Stimulated activated CD8-positive, alpha-beta memory T cell treated with anti-CD3 and anti-CD28 coated beads, Interleukin-12 subunit alpha, Interleukin-12 subunit beta, amount 100 ng/mL, for 24 hours (primary cell): ENCODE results near the gene FAM110A.
"Not testable (repeated sequence)": the region's sequence is repeated elsewhere in the genome, so short reads cannot be mapped to it uniquely, and the experiment has no call there.

Source experiments
- DNase-seq: peaks from one replicate; pipeline ENCODE4 v3.0.0-alpha.2; 2020; ENCODE audit errors: extremely low read depth

Gene FAM110A

DNA sequence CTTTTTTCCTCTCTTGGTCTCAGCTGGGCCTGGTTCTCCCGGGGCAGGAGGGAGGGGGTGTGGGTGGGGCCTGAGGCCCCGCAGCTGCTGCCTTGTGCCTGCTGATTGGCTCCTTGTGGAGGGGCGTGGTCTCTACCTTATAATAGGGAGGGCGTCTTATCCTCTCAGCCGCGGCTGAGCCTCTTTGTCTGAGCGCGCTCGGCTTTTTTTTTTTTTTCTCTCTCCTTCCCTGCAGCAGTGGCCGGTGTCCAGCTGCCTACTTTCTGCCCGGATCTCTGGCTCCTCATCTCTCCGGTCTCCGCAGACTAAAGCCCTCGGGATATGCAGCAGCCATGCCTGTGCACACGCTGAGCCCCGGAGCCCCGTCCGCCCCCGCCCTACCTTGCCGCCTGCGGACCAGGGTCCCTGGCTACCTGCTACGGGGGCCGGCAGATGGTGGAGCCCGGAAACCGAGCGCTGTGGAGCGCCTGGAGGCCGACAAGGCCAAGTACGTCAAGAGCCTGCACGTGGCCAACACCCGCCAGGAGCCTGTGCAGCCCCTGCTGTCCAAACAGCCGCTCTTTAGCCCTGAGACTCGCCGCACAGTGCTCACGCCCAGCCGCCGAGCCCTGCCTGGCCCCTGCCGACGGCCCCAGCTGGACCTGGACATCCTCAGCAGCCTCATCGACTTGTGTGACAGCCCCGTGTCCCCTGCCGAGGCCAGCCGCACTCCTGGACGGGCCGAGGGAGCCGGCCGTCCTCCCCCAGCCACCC lies 11.1 kb downstream of the FAM110A start:
- DNase-seq = peak; percentile 80

DNA sequence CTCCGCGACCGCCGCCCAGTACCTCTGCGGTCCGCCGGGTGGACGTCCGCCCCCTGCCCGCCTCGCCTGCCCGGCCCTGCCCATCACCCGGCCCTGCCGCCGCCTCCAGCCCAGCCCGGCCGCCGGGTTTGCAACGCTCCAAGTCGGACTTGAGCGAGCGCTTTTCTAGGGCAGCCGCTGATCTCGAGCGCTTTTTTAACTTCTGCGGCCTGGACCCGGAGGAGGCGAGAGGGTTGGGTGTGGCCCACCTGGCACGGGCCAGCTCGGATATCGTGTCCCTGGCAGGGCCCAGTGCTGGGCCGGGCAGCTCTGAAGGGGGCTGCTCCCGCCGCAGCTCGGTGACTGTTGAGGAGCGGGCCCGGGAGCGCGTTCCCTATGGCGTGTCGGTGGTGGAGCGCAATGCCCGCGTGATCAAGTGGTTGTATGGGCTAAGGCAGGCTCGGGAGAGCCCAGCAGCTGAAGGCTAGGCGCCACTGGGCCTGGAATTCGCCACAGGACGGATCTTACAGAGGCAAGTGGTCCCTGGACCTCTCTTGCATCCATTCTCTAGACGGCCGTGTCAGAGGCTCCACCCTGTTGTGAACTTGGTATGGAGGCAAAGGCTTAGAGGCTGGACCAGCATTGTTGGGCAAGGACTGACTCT lies 11.8 kb downstream of the FAM110A start:
- DNase-seq = no peak

DNA sequence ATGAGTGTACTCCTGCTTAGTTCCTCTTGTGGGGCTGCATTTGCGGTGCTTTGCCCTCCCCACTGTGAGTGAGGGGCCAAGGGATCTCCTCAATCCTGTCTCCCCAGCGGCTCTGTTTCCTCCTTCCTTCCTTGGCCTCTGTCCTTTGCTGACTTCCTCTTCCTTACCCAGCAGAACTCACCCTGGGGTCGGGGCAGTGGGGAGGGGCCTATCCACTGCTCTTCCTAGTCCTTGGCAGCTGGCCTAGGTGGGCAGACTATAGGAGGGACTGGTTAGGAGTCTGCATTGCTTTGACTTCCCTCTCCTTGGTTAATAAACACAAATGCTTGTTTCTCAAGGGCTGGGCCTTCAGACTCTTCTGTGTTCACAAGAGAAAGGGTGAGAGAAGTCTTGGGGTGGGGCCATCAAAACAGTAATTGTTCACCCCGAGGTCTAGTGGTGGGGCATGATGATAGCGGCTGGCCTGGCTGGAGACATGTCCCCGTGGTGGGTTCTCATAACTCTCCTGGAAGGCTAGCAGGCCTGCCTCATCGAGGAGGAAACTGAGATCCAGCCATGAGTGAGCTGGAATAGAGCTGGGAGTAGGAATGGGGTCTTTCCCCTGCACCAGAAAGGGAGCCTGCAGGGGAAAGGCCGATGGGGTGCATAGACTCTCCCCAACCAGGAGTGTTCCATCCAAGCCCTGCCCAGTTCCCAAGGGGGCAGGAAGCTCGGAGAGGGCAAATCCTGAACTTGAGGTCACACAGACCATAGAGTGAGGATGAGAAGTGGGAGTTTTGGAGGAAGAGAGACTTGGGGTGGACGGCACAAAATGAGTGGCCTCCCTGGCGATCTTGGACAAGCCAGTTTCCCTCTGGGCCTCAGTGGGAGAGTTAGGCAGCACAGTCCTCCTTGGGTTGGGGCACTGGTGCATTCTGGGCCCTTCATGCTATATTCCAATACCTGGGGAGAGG lies 12.7 kb downstream of the FAM110A start:
- no peak for DNase-seq

DNA sequence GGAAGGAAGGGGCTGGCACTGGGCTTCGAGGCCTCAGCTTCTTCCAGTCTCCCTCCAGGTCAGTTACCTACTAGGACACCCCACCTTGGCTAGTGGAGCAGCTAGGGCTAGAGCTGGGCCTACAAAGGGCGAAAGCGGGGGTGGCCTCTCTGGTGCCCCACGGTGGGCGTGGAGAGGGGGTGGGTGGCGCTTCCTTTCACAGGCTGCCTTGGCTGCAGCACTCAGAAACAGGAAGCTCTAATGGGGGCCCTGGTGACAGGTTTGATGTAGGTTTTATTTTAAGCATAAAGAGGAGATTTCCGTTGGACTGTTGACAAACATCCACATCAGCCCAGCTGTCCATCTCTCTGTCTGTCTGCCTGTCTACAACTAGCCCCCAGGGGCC lies 13.4 kb downstream of the FAM110A start:
- DNase-seq = no peak

DNA sequence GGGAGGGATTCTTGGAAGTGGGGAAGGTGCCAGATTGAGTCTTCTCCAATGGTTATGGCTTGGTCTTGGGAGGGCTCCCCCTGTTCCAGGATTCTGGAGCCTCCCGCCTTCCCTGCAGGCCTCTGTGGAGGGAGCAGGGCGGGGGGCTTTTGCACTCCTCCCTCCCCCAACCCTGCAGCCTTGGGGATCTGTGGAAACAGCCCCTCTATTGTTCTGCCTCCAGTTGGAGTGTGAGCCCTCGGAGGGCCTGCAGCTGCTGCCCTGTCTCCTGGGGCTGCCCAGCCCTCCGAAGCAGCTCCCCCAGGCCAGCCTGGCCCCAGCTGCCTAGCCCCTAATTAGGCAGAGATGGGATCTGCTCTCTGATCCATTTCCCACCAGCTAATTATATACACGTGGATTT lies 14.7 kb downstream of the FAM110A start:
- DNase-seq = no peak

DNA sequence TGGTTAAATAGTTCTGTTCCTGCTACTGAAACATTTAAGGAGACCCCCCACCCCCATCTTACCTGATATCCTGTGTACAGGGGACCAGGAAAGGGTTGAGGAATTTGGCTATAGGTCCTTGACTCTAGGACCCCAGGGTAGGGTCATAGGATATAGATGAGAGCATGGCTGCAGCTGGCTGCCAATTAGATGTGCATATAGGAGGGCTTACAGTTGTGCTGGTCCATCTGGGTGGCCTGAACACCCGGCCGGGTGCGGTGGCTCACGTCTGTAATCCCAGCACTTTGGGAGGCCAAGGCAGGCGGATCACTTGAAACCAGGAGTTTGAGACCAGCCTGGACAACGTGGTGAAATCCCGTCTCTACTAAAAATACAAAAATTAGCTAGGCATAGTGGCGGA lies 15.2 kb downstream of the FAM110A start:
- not testable (repeated sequence) for DNase-seq

DNA sequence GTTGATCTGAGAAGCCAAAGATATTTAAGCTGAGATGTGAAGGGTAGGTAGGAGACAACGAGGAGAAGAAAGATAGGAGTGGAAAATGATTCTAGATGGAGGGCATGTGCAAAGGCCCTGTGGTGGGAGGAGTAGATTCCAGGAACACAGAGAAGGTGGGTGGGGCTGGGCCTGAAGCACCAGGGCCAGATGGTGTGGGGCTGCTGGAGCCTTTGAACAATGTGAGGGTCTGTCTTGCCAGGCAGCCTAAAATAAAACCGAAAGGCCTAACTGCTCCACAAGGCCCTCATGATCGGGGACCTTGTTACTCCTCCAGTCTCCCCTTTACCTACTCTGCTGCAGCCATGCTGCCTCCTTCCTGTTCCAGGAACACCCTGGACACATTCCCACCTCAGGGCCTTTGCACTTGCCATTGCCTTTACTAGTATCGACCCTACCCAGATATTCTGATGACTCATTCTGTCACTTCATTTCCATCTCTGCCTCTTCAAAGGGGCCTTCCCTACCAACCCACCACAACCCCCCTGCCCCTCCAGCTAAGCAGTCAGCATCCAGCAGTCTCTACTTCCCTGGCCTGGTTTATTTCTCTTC lies 20.0 kb downstream of the FAM110A start:
- no peak for DNase-seq

DNA sequence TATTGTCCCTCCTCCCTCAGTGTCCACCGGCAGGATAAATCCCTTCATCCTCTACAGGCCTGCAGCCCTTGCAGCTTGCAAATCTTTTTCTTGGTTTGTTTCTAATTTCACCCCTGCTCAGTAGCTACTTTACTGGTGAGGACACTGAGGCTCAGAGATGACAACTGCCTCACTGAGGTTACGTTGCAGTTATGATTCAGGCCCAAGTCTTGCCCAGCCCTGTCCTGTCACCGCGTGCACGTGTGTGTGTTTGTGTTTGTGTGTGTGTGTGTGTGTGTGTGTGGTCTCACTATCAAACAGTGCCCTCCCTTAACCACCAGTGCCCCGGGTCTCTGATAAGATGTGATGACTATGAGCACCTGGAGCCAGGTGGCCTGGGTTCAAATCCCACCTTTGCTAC lies 21.1 kb downstream of the FAM110A start:
- no peak for DNase-seq

DNA sequence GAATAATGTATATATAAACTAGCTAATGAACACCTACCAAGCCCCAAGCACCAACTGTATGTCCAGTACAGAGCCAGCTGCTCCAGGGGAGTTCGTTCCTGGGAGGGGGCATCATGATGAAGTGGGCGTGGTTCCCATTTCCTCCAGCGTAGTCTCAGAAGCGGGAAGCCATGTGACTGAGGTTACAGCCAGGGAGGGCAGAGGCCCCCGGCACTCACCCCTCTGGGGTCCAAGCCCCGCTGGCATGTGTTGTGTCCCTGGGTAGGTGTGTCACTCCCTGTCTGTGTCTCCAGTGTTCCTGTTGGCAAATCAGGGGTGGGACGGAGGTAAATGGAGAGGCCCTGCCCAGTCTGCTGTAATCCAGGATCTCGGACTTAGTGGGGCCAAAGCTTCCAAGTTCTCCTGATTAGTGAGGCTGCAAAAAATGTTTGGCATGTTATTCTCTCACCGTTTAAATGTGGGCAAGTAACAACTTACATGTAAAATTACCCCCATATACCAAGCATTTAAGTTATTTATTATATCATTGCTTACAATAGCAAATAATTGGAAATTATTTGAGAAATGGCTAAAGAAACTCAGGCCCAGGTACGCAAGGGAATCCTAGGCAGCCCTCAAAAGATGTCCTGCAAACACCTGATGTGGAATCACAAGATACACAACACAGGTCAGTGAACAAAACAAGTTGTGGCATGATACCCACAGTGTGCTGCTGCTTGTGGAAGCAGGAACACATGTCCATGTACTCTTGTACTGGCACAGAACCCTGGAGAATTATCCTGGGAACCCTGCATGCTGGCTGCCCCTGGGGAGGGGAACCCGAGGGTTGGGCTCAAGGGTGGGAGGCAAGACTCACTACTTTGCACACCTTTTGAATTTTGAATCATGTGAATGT lies 22.2 kb downstream of the FAM110A start:
- no peak for DNase-seq

DNA sequence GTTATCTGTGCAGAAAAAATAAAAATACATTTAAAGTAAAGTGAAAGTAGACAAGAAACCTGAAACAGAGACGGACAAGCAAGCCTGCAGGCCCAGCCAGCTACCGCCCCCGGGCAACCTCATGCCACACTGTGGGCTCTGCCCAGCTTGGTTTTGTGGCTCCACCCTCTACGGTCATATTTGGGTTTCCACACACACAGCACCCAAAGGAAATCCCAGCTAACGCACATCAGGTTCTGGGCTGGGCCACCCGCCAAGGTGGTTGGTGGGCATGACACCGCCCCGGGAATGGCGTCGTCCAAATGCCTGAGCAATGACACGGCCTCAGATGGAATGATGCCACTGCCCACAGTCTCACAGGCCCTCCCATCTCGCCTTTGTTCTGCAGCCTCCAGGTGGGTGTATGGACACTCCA lies 22.9 kb downstream of the FAM110A start:
- DNase-seq = no peak

DNA sequence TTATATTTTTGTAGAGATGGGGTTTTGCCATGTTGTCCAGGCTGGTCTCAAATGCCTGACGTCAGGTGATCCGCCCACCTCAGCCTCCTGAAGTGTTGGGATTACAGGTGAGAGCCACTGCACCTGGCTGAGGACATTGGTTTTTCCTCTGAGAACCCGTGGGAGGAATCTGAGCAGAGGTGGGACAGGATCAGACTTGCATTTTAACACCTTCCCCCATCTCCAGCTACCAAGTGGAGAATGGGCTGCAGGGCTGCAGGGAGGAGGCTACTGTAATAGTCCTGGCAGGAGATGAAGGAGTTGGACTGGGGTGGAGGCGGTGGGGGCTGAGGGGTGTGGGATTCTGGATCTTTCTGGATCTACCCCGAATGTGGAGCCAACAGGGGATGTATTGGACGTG lies 24.5 kb downstream of the FAM110A start:
- no peak for DNase-seq

DNA sequence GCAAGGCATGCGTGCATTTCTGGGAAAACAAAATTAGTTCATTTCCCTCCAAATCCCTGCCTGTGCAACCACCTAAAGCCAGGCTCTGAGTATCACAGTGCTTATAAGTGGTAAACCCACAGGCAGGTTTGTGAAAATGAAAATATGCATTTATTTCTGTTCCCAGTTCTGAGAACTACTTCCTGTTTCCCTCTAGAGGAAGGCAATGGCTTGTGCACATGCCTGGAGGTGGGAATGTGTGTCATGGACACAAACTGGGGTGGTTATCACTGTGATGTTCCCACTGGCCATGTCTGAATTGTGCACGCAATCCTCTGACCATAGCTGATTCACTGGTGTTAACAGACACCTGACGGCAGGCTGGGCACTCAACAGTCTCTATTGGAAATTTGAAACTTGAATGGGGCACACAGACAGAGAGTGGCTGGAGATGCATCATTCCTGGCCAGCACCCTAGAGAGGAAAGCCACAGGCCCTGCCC lies 26.3 kb downstream of the FAM110A start:
- no peak for DNase-seq

DNA sequence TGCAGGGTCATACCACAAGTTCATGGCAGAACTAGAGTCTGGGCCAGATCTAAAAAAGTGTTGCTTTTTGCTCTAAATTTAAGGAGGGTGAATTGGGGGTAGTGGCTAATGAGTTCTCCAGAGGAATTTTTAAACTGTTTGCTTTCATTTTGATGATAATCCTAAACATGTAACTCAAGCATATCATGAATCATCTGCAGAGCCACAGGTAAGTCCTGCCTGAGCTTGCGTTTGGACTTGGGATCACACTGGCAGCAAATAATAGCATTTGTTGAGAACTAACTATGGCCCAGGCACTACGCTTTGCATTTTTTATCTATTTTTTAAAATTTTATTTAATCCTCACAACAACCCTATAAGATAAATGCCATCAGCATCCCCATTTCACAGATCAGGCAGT lies 27.4 kb downstream of the FAM110A start:
- DNase-seq = no peak

DNA sequence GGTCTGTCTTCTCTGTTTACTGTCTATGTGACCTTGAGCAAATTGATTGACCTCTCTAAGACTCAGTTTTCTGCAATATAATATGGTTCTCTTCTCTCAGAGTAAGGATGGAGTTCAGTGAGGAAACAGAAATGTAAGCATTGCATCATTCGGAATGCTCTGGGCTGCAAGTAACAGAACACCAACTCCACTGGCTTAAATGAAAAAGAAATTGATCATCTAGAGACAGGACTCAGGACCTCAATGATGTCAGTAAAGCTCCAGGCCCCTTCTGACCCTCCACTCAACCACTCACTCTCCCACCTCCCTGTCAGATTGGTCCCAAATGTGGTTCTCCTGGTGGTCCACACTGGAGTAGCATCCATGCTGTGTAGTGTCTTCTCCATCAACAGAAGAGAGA lies 31.9 kb downstream of the FAM110A start:
- no peak for DNase-seq

DNA sequence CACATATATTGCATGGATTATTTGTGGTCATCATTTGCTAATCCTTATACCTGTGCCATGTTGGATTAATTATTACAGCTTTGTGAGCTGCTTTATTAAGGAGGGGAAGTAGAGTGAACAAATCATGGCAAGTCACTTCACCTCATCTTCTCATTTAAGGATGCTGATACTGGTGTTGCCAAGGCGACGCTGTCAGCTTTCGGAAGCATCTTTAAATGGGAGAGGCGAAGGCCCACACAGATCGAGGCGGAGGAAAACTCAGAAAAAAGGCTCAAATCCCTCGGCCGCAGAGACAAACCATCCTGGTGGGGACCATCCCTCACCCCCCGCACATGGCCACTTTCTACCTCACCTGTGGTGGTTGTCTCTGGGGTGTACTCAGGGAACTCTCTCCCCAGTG lies 34.8 kb downstream of the FAM110A start:
- no peak for DNase-seq

DNA sequence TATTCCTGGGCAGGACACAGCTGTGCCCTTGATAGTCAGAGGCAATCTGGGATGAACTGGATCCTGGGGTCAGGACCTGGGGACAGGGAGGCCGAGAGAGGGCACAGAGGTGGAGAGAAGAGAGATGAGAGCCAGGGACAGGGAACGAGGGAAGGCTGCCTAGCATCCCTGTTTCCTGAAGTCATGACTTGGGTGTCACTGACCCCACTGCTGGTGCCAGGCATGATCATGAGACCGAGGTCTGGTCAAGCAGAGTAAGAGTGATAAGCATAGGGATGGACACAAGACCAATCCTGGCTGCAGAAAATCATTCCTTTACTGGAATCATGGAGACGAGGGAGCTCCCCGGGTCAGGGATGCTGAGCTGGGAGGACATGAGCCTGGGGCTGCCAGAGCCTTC lies 36.1 kb downstream of the FAM110A start:
- DNase-seq = no peak

DNA sequence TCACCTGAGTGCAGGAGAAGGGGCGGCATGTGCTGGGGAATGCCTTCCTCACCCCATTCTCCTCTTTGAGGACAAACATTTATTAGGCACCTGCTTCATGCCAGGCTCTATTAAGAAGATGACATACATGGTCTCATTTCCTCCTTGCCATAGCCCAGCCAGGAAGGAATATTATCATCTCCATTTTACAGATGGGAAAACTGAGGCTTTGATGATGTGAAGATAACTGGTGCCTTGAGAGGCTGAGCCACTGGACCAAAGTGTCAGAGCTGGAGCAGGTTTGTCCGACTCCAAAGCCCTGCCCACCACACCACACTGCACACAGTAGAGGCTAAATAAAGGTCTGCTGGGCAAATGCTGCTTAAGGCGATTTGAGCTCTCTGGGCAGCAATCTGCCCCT lies 37.2 kb downstream of the FAM110A start:
- no peak for DNase-seq

DNA sequence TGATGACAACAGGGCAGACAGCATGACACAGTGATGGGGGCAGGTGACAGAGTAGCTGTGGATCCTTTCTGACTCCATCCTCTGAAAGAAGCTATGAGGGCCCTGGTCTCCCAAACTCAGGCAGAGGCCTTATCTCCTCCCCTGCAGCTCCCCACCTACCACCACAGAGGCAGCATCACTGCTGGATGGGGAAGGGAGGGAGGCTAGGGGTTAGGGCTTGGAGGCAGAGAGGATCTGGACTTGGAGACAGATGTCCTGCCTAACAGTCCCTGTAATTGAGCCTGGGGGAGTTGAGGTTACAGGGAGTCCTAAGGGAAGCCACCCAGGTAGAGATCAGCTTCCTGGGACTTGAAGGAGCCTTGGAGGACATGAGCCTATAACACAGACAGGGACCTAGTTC lies 37.9 kb downstream of the FAM110A start:
- no peak for DNase-seq

DNA sequence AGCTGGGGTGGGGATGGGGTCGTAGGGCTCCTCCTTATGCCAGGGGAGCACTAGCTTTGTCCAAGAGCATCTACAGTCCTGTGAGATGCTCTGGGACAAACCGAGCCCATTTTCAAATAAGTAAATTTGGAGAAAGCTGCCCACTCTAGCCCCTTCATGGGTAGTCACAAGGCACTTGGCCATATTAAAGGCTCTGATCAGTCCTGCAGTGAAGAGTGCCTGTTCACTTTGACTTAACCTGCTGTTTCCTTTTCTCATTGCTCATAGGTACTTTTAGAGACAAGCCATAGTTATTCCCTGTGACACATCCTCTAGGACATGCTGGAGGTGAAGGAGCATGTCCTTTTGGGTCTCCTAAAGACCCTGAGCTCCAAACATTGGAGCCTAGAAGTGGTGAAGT lies 38.4 kb downstream of the FAM110A start:
- DNase-seq = no peak

DNA sequence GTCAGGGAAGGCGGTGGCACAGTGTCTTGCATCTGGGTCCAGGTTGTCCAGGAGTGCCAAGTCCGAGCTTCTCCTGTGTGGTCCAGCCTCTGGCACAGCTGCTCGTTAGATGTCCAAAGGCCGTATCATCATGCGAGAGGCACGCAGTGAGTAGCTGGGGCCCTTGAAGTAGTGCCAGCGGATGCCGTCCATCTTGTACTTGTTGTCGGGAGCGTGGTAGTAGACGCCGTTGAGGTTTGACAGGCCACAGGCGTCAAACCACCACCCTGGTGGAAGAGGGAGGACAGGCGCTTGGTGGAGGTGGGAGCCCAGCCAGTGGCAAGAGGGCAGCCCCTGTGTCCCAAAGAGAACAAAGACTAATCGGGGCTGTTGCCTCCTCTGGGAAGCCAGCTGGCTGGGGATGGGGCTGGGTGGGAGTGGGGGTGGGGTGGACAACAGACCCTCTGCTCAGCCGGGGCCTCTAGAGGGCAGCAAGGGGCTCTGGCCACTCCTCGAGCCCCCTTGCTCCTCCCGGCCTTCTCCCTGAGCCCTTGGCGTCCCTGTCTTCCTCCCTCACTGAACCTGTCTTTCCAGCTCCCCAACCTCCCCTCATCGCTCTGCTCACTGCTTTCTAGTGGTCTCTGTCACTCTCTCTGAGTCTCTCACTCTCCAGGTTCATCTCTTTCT lies 39.5 kb downstream of the FAM110A start:
- DNase-seq = no peak
